Mucosa of descending colon (tissue), 3 donors: ENCODE results near the gene ACE. TPM values are rescaled to one million over a fixed set of nuclear protein-coding genes. Genes with fewer than 3 reads are reported as not detected.

Experiments used
- ATAC-seq: fragments of 200-7000 bp; cut with Tn5 transposase; one replicate; pipeline ENCODE4 v1.9.1; 2020; ENCODE audit warnings: mild to moderate bottlenecking, moderate library complexity
- DNase-seq, 3 donors: peaks; one replicate each; pipeline ENCODE4 v3.0.0-alpha.2; 2020
- H3K36me3 ChIP-seq: fragments of 200-600 bp; one replicate; pipeline ENCODE4 v1.8.0; 2021; ENCODE audit warnings: low read depth, mild to moderate bottlenecking
- H3K4me1 ChIP-seq: fragments of 200-600 bp; one replicate; pipeline ENCODE4 v1.8.0; 2021; ENCODE audit warnings: low read depth, mild to moderate bottlenecking
- H3K4me3 ChIP-seq: fragments of 200-600 bp; one replicate; pipeline ENCODE4 v1.8.0; 2021; ENCODE audit warnings: mild to moderate bottlenecking
- H3K9me3 ChIP-seq: fragments of 200-600 bp; one replicate; pipeline ENCODE4 v1.8.0; 2021; ENCODE audit warnings: mild to moderate bottlenecking
- intact Hi-C, 2 donors: fragments of 100-400 bp; cut with DNase I in 1 of 2; cut with micrococcal nuclease in 1 of 2; formaldehyde crosslinking; loops; one replicate each; pipeline versions ENCODE4 v1.11.0 to v1.11.1; 2022; cut with DNase I, micrococcal nuclease
- total RNA-seq, 3 donors: library from RNA; stranded (reverse); fragmentation: NEBNext Ultra II Directional in 2 of 3; extraction: Animal tissue kit (Norgen Biotek cat#: 25700) in 2 of 3; gene quantifications; one replicate each; pipeline versions ENCODE4 v1.2.1 to v1.2.4, GENCODE V29; 2021 to 2023
- TF ChIP-seq, protein P1 (sequence below): fragments of 200-600 bp; IDR thresholded peaks from one replicate; pipeline ENCODE4 v1.8.0; 2022; ENCODE audit warnings: antibody characterized with exemption, mild to moderate bottlenecking
- donor health status: DM: no; HTN: no; CAD: no; lungs with moderate emphysema.
- donor health status: DM: no; HTN: no; CAD: no.
- donor health status: DM: no; HTN: yes; CAD: no.

ACE gene
- total RNA-seq, 3 donors from 2014 or later: 16.0 to 24.6 (median 23.0) TPM

DNA sequence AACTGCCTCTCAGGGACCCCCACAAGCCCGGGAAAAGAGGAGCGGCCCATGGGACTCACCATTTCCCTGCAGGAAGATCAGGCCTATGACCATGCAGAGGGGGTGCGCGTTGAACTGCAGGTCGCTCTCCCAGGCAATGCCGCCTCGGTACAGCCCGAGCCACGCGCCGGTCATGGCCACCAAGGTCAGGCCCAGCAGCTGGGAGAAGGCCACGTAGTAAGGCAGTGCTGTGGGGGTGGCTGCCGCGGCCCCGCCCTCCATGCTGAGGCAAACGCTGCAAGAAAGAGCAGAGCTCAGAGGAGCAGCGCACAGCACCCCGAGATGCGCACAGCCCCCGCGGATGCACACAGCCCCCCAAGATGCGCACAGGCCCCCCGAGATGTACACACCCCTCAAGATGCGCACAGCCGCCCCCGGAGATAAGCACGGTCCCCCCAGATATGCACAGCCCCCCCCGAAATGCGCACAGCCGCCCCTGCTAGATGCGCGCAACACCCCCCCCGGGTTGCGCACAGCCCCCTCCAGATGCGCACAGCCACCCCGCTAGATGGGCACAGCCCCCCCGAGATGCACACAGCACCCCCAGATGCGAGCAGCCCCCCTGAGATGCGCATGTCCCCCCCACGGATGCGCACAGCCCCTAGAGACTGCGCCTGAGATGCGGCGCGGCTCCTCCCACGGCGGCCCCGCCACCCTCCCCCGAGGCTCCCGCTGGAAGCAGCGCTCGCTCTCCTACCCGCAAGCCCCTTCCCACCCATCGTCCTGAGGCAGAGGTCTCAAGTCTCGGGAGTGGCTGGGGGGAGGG is 39.4 kb upstream of the ACE start:
- TF ChIP-seq, protein P1, sequence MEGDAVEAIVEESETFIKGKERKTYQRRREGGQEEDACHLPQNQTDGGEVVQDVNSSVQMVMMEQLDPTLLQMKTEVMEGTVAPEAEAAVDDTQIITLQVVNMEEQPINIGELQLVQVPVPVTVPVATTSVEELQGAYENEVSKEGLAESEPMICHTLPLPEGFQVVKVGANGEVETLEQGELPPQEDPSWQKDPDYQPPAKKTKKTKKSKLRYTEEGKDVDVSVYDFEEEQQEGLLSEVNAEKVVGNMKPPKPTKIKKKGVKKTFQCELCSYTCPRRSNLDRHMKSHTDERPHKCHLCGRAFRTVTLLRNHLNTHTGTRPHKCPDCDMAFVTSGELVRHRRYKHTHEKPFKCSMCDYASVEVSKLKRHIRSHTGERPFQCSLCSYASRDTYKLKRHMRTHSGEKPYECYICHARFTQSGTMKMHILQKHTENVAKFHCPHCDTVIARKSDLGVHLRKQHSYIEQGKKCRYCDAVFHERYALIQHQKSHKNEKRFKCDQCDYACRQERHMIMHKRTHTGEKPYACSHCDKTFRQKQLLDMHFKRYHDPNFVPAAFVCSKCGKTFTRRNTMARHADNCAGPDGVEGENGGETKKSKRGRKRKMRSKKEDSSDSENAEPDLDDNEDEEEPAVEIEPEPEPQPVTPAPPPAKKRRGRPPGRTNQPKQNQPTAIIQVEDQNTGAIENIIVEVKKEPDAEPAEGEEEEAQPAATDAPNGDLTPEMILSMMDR: no peak
- Histone ChIP-seq H3K4me1 (peaks cover 26% of the 10 kb centered on the region), H3K36me3 (no peaks in the 10 kb centered on the region), H3K9me3 (no peaks in the 10 kb centered on the region), H3K4me3 (no peak overlapping the region)
- DNase-seq (peak in 1 of 3 donors; percentile 38), ATAC-seq (no peak)
- intact Hi-C loops: no loop called here

DNA sequence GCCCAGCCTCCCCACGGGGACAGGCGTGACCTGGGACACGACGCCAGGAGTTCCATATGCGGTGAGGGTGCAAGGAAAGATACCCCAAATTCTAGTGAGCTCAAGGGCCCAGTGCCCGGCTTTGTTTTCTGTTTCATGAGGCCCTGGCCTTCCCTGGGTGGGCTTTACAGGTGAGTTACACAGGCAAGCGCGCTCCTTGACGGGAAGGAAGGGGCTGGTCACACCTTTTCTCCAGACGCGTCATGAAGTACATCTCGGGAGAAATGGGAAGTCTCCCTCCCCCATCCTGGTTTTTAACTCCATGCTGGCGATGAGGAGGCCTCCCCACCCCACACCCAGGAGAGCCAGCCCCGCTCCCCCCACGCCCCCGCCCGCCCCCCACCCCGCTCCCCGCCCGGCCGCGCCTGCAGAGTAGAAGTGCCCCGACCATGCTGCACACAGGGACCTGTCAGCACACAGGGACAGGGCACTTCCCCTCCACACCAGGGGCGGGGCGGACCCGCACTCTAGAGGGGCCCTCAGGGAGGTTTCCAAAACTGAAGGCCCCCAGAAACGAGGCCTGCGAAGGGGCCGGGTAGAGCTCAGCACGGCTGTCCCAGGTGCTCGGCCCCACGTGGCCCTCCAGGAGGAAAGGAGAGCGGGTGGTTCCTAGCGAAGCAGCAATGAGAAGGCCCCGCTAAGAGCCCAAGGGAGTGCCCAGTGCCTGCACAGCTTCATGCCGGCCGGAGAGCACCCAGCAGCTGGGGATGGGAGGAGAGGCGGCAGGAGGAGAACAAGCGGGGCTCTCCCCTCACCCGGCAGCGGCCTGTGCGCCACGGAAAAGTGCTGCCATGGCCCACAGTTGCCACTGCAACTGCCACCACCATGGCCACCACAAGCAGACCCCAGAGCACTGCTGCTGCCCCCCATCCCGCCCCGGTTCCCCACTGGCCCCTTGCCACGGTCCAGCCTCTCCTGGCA is 38.5 kb upstream of the ACE start:
- Histone ChIP-seq H3K4me1 (peaks cover 18% of the 10 kb centered on the region), H3K4me3 (no peak overlapping the region)
- ATAC-seq: no peak

DNA sequence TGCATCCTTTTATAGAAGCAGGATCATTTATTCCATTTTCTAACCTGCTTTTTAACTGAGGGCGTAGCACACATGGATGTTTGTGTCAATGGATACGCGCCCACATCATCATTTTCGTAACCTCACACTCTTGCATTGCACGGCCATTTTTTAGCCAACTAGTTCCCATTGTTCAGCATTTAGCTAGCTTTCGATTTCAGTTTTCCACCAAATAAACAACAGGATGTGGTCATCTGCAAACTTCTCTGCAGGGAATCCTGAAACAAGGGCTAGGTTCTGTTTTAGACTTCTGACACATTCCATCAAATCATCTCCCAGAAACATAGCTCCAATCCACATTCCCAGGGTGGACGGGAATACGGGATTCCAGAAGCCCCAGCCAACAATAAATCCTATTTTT is 37.2 kb upstream of the ACE start:
- intact Hi-C loops: no loop called here
- ATAC-seq (no peak), DNase-seq (no peak)
- TF ChIP-seq, protein P1: no peak
- no peaks in the 10 kb centered on the region for H3K9me3 ChIP-seq
- H3K36me3 ChIP-seq: no peaks in the 10 kb centered on the region
- no peak overlapping the region for H3K4me3 ChIP-seq
- peaks cover 12% of the 10 kb centered on the region for H3K4me1 ChIP-seq

More for the DNA sequence above, 38.5 kb upstream of the ACE start:
- intact Hi-C loops: no loop called here
- Histone ChIP-seq H3K36me3 (no peaks in the 10 kb centered on the region), H3K9me3 (no peaks in the 10 kb centered on the region)
- TF ChIP-seq, protein P1: no peak
- DNase-seq: no peak

DNA sequence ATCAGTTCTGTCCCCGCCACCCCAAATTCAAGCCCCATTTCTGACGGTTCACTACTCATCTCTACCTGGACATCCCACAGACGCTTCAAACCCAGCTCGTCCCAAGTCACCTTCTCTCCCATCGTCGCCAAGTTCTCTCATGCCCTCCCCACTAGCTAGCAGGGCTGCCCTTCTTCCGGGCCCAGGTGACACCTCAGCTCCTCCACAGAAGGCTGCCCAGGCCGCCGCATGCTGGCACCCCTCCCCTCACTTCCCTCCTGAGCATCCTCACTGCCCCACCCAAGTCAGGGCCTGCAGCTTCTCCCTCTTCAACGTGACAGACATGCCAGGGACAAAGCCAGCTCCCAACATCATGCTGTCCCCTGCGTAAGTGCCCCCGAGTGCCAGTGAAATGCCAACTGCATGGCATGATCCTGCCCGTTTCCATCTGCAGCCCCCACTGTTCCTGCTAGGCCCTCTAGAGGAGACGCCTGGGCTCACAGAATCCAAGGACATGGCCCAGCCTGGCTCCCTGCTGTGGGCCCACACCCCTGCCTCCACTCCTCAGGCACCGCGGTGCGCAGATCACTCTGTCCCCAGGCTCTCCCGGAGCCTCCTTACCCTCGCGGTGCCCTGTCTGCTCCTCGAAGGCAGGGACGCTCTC is 36.6 kb upstream of the ACE start:
- TF ChIP-seq, protein P1: no peak
- Histone ChIP-seq H3K4me1 (peaks cover 12% of the 10 kb centered on the region), H3K9me3 (no peaks in the 10 kb centered on the region), H3K36me3 (no peaks in the 10 kb centered on the region), H3K4me3 (no peak overlapping the region)
- intact Hi-C loops: no loop called here
- ATAC-seq (peak; percentile 5), DNase-seq (peak in 2 of 3 donors; percentile 37 to 69)

DNA sequence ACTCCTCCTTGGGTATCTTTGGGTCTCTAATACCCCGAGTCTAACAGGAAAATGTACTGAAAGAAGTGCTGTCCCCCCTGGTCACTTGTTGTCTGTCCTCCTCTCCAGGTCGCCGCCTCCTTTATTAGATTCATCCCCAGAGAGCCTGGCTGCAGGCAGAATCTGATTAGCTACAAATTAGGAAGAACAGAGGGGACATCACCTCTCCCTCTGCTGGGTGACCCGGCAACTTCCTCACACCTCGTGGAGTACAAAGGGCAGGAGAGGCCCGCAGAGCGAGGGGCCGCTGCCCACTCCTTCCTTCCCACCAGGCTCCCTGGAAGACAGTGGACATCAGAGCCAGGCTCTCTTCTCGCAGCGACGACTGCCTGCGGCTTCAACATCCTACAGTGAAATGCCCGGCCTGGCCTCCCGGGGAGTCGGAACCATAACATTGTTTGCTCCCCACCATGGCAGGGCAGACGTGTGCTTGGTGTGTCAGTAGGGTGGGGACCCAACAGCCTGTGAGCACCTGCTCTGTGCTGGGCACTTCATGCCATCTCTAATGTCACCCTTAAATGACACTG is 36.0 kb upstream of the ACE start:
- intact Hi-C loops: no loop called here
- DNase-seq: no peak

More for the DNA sequence above, 36.0 kb upstream of the ACE start:
- H3K4me1 ChIP-seq: peaks cover 11% of the 10 kb centered on the region
- no peaks in the 10 kb centered on the region for H3K9me3 ChIP-seq
- no peak overlapping the region for H3K4me3 ChIP-seq
- ATAC-seq: no peak
- TF ChIP-seq, protein P1: no peak
- no peaks in the 10 kb centered on the region for H3K36me3 ChIP-seq
